Thyroid gland (tissue), 4 donors: ENCODE data around the gene KCNIP4. TPM values are rescaled to one million over a fixed set of nuclear protein-coding genes. Genes with fewer than 3 reads are reported as not detected.

Experiments used
- DNase-seq, 2 donors: peaks; one replicate each; pipeline ENCODE4 v3.0.0-alpha.2; 2019
- H3K27ac ChIP-seq, 3 donors: fragments of 200-600 bp; sonication (generic); 1 replicate in 2 of 3; 2 replicates in 1 of 3; pipeline ENCODE4 v1.5.1; 2016 to 2019; ENCODE audit warnings: mild to moderate bottlenecking in 1 of 3, moderate library complexity in 1 of 3
- H3K27me3 ChIP-seq: fragments of 200-600 bp; sonication (generic); one replicate; pipeline ENCODE4 v1.5.1; 2019
- H3K36me3 ChIP-seq, 2 donors: fragments of 200-600 bp; sonication (generic); one replicate each; pipeline ENCODE4 v1.5.1; 2016 to 2019
- H3K4me1 ChIP-seq, 2 donors: fragments of 200-600 bp; sonication (generic); one replicate each; pipeline ENCODE4 v1.5.1; 2017 to 2019
- H3K4me3 ChIP-seq, 3 donors: fragments of 200-600 bp; sonication (generic); replicated peaks in 1 of 3; 1 replicate in 2 of 3; 2 replicates in 1 of 3; pipeline ENCODE4 v1.5.1; 2016; ENCODE audit warnings: mild to moderate bottlenecking in 1 of 3
- H3K9me3 ChIP-seq: fragments of 200-600 bp; sonication (generic); one replicate; pipeline ENCODE4 v1.5.1; 2017
- CTCF ChIP-seq, 6 experiments: fragments of 200-600 bp in 3 of 6; fragments of 450-650 bp in 3 of 6; sonication (generic) in 3 of 6; IDR thresholded peaks; one replicate each; pipeline ENCODE4 v1.5.1; 2016 to 2019; ENCODE audit warnings: antibody characterized with exemption in 6 of 6, mild to moderate bottlenecking in 2 of 6, inconsistent platforms in 1 of 6, moderate library complexity in 1 of 6
- POLR2A ChIP-seq, 2 donors: fragments of 450-650 bp; IDR thresholded peaks; one replicate each; pipeline ENCODE4 v1.6.1; 2017; ENCODE audit warnings: antibody characterized with exemption in 2 of 2, mild to moderate bottlenecking in 2 of 2, moderate library complexity in 1 of 2
- WGBS, 2 donors: methylation state at CpG; one replicate each; pipeline ENCODE4 v1.1.5; 2017; 5-methylcytosine and 5-hydroxymethylcytosine counted together
- intact Hi-C: fragments of 100-400 bp; cut with DNase I; formaldehyde crosslinking; loops from one replicate; pipeline ENCODE4 v1.15.1; 2023
- total RNA-seq, 4 donors: library from RNA; depleted of rRNA; stranded (reverse); fragments of >200 nt; gene quantifications; one replicate each; pipeline ENCODE4 v1.2.3, GENCODE V29; 2016

The KCNIP4 gene
- total RNA-seq, 4 donors from 2014 or later: 2.0 to 6.6 (median 4.4) TPM

- H3K4me1 ChIP-seq: no peaks in the 10 kb centered on the region
- intact Hi-C loops: no loop called here
- 86% methylated on average over 3 of the region's 3 CpGs for WGBS, 2 donors
These were observed 412.7 kb downstream of the KCNIP4 start for GRCh38 chr4:21535898-21536297.

GRCh38 chr4:21531048-21531447 lies 417.5 kb downstream of the KCNIP4 start:
- Histone ChIP-seq H3K36me3 (no peaks in the 10 kb centered on the region), H3K27me3 (no peaks in the 10 kb centered on the region), H3K4me1 (no peaks in the 10 kb centered on the region), H3K4me3 (no peak overlapping the region), H3K27ac (no peak overlapping the region), H3K9me3 (no peaks in the 10 kb centered on the region)
- intact Hi-C loops: no loop called here
- DNase-seq: no peak
- TF ChIP-seq POLR2A (IDR thresholded peaks at IDR 0.05): no peak

More at GRCh38 chr4:21535898-21536297, 412.7 kb downstream of the KCNIP4 start:
- no peaks in the 10 kb centered on the region for H3K36me3 ChIP-seq
- DNase-seq: no peak
- H3K4me3 ChIP-seq: no peak overlapping the region
- H3K9me3 ChIP-seq: no peaks in the 10 kb centered on the region
- H3K27ac ChIP-seq: no peak overlapping the region
- no peak for TF ChIP-seq CTCF (IDR thresholded peaks at IDR 0.05)
- no peak for TF ChIP-seq POLR2A (IDR thresholded peaks at IDR 0.05)
- H3K27me3 ChIP-seq: no peaks in the 10 kb centered on the region

- Histone ChIP-seq H3K27ac (no peak overlapping the region), H3K4me1 (no peaks in the 10 kb centered on the region), H3K9me3 (no peaks in the 10 kb centered on the region), H3K27me3 (no peaks in the 10 kb centered on the region), H3K36me3 (no peaks in the 10 kb centered on the region), H3K4me3 (no peak overlapping the region)
- no peak for DNase-seq
- 59 to 77% methylated on average over 1 of the region's 1 CpG for WGBS, 2 donors
- no peak for TF ChIP-seq POLR2A (IDR thresholded peaks at IDR 0.05)
- TF ChIP-seq CTCF (IDR thresholded peaks at IDR 0.05): no peak
- intact Hi-C loops: no loop called here
These were observed 419.4 kb downstream of the KCNIP4 start for GRCh38 chr4:21529214-21529613.

- no peaks in the 10 kb centered on the region for H3K36me3 ChIP-seq
- no peak for DNase-seq
- WGBS, 2 donors: 94 to 97% methylated on average over 3 of the region's 3 CpGs
- no peak overlapping the region for H3K27ac ChIP-seq
- H3K27me3 ChIP-seq: no peaks in the 10 kb centered on the region
- TF ChIP-seq POLR2A (IDR thresholded peaks at IDR 0.05): no peak
- no peak for TF ChIP-seq CTCF (IDR thresholded peaks at IDR 0.05)
- no peaks in the 10 kb centered on the region for H3K4me1 ChIP-seq
- intact Hi-C loops: no loop called here
- H3K9me3 ChIP-seq: no peaks in the 10 kb centered on the region
- no peak overlapping the region for H3K4me3 ChIP-seq
These were observed 426.3 kb downstream of the KCNIP4 start for GRCh38 chr4:21522296-21522695.

GRCh38 chr4:21517126-21517859 lies 431.3 kb downstream of the KCNIP4 start:
- no peaks in the 10 kb centered on the region for H3K36me3 ChIP-seq
- intact Hi-C loops: no loop called here
- H3K27ac ChIP-seq: no peak overlapping the region
- TF ChIP-seq POLR2A (IDR thresholded peaks at IDR 0.05) (no peak), CTCF (IDR thresholded peaks at IDR 0.05) (no peak)
- no peaks in the 10 kb centered on the region for H3K4me1 ChIP-seq
- DNase-seq: no peak
- H3K4me3 ChIP-seq: no peak overlapping the region
- H3K9me3 ChIP-seq: no peaks in the 10 kb centered on the region
- no peaks in the 10 kb centered on the region for H3K27me3 ChIP-seq
- WGBS, 2 donors: 78 to 80% methylated on average over 5 of the region's 5 CpGs
